HepG2 (cell line): ENCODE results near the gene PISD. TPM values are rescaled to one million over a fixed set of nuclear protein-coding genes. Genes with fewer than 3 reads are reported as not detected.
A peak's percentile ranks its signal among the peaks of the same experiment; 100 is the strongest.

Experiments used
- AGO2 ChIP-seq: fragments of 200-400 bp; formaldehyde crosslinking; optimal IDR thresholded peaks from 2 replicates; pipeline ENCODE3; 2017; ENCODE audit warnings: mild to moderate bottlenecking, low read depth, low read length, moderate library complexity
- ASH2L ChIP-seq: fragments of 300-600, 200-600 bp; sonication (generic); IDR thresholded peaks from 2 replicates; pipeline ENCODE4 v1.7.0; 2017; ENCODE audit warnings: low read depth, mild to moderate bottlenecking, moderate library complexity, mixed read lengths, low read length; ENCODE audit not compliant: insufficient read length
- HNRNPLL ChIP-seq: fragments of 200-400 bp; formaldehyde crosslinking; IDR thresholded peaks from 2 replicates; pipeline ENCODE4 v1.6.1; 2017; ENCODE audit warnings: mild to moderate bottlenecking, low read depth, low read length; ENCODE audit not compliant: poor library complexity, severe bottlenecking
- RBFOX2 ChIP-seq: fragments of 200-400 bp; formaldehyde crosslinking; IDR thresholded peaks from 2 replicates; pipeline ENCODE4 v1.6.1; 2017; ENCODE audit warnings: low read depth, mild to moderate bottlenecking, low read length
- RCOR2 ChIP-seq: IDR thresholded peaks from 2 replicates; pipeline ENCODE4 v1.6.1; 2016; ENCODE audit warnings: missing biosample characterization, missing genetic modification reagents
- SOX13 ChIP-seq, 3 experiments: fragments of 450-650 bp in 1 of 3; sonication (generic) in 1 of 3; formaldehyde crosslinking in 1 of 3; IDR thresholded peaks in 2 of 3; conservative IDR thresholded peaks in 1 of 3; 2 replicates each; pipeline versions ENCODE4 v1.5.0 to v1.6.1; 2016 to 2020; ENCODE audit warnings: antibody characterized with exemption in 1 of 3, mild to moderate bottlenecking in 1 of 3, missing compliant biosample characterization in 1 of 3, missing genetic modification reagents in 1 of 3, moderate library complexity in 1 of 3
- STAG1 ChIP-seq: sonication (generic); formaldehyde crosslinking; IDR thresholded peaks from 2 replicates; pipeline ENCODE4 v1.4.0; 2020; ENCODE audit warnings: missing genetic modification reagents
- ZFX ChIP-seq: sonication (generic); formaldehyde crosslinking; IDR thresholded peaks from 2 replicates; pipeline ENCODE4 v1.4.0; 2020; ENCODE audit warnings: mild to moderate bottlenecking, low read depth, missing genetic modification reagents, moderate library complexity
- ZKSCAN5 ChIP-seq: sonication (generic); formaldehyde crosslinking; IDR thresholded peaks from 2 replicates; pipeline ENCODE4 v1.5.1; 2020; ENCODE audit warnings: mild to moderate bottlenecking, missing genetic modification reagents
- ZNF546 ChIP-seq: sonication (generic); formaldehyde crosslinking; conservative IDR thresholded peaks from 2 replicates; pipeline ENCODE4 v1.8.1; 2023; ENCODE audit warnings: mild to moderate bottlenecking, missing genetic modification reagents
- ZNF556 ChIP-seq: sonication (generic); formaldehyde crosslinking; IDR thresholded peaks from 2 replicates; pipeline ENCODE4 v1.4.0; 2020; ENCODE audit warnings: mild to moderate bottlenecking, missing genetic modification reagents, borderline replicate concordance
- polyA plus RNA-seq, 8 experiments: library from polyadenylated mRNA; depleted of rRNA in 3 of 8; stranded (reverse) in 7 of 8; unstranded in 1 of 8; fragments of >200 nt; fragmentation: Illumina TruSeq in 4 of 8; extraction: Trizol in 4 of 8; gene quantifications; 2 replicates each; pipeline versions ENCODE4 v1.2.1 to v1.2.3, GENCODE V29; 2011 to 2016; ENCODE audit warnings: low read depth in 4 of 8, missing spikeins in 1 of 8, mixed read lengths in 1 of 8; ENCODE audit not compliant: insufficient read depth in 1 of 8
- total RNA-seq, 5 experiments: library from RNA; depleted of rRNA; stranded (reverse); fragments of >200 nt; fragmentation: Illumina TruSeq; extraction: Trizol; gene quantifications; 2 replicates each; pipeline ENCODE4 v1.2.3, GENCODE V29; 2016; ENCODE audit warnings: low read depth in 1 of 5
- TF ChIP-seq, protein P1 (sequence below): sonication (generic); formaldehyde crosslinking; IDR thresholded peaks from 2 replicates; pipeline ENCODE4 v1.5.1; 2020; ENCODE audit warnings: mild to moderate bottlenecking, missing genetic modification reagents, moderate library complexity

The PISD gene
- total and polyA plus RNA-seq, 2 of the 13 experiments (the other 11 are each of a cell fraction or from before 2014, with no cell fraction given), result 30.1 to 47.7 TPM

DNA sequence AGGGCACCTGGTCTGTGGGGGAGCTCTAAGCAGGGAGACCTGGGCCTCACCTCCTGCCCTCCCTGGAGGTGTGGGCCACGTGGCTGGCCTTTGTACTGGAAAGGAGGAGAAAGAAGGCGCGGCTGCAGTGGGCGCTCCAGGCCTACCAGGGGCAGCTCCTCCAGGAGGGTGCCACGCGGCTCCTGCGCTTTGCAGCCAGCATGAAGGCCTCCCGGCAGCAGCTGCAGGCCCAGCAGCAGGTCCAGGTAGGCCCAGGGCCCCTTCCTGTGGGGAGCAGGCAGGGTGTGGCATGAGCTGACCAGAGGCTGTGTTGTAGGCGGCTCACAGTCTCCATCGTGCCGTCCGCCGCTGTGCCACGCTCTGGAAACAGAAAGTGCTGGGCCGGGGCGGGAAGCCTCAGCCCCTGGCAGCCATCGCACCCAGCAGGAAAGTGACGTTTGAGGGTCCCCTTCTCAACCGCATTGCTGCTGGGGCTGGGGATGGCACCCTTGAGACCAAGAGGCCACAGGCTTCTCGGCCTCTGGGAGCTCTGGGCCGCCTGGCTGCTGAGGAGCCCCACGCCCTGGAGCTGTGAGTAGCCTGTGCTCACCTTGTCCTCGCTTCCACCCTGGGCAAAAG, 48.6 kb downstream of the PISD start (continued):
- TF ChIP-seq AGO2 (peak; percentile 98), SOX13 (IDR thresholded peaks at IDR 0.05) (no peak), SOX13 (CRISPR knock-in tag; conservative IDR thresholded peaks at IDR 0.05 in 1 of 2, IDR thresholded peaks at IDR 0.05 in 1 of 2) (no peak), HNRNPLL (no peak), ZFX (CRISPR knock-in tag) (peak; percentile 36; the same call in 1 of the 2 replicates), ZKSCAN5 (CRISPR knock-in tag) (peak; percentile 81), ZNF556 (CRISPR knock-in tag) (0 out of 2 replicates have a peak, but pooled peaks have one; percentile 24), ZNF546 (CRISPR knock-in tag) (no peak), RBFOX2 (peak; percentile 55), ASH2L (no peak), RCOR2 (no peak), STAG1 (CRISPR knock-in tag) (no peak)
- TF ChIP-seq, protein P1, sequence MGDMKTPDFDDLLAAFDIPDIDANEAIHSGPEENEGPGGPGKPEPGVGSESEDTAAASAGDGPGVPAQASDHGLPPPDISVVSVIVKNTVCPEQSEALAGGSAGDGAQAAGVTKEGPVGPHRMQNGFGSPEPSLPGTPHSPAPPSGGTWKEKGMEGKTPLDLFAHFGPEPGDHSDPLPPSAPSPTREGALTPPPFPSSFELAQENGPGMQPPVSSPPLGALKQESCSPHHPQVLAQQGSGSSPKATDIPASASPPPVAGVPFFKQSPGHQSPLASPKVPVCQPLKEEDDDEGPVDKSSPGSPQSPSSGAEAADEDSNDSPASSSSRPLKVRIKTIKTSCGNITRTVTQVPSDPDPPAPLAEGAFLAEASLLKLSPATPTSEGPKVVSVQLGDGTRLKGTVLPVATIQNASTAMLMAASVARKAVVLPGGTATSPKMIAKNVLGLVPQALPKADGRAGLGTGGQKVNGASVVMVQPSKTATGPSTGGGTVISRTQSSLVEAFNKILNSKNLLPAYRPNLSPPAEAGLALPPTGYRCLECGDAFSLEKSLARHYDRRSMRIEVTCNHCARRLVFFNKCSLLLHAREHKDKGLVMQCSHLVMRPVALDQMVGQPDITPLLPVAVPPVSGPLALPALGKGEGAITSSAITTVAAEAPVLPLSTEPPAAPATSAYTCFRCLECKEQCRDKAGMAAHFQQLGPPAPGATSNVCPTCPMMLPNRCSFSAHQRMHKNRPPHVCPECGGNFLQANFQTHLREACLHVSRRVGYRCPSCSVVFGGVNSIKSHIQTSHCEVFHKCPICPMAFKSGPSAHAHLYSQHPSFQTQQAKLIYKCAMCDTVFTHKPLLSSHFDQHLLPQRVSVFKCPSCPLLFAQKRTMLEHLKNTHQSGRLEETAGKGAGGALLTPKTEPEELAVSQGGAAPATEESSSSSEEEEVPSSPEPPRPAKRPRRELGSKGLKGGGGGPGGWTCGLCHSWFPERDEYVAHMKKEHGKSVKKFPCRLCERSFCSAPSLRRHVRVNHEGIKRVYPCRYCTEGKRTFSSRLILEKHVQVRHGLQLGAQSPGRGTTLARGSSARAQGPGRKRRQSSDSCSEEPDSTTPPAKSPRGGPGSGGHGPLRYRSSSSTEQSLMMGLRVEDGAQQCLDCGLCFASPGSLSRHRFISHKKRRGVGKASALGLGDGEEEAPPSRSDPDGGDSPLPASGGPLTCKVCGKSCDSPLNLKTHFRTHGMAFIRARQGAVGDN, result peak; percentile 62
